NCI-H1092 (cell line): ENCODE results near the gene EXO5.
A peak's percentile ranks its signal among the peaks of the same experiment; 100 is the strongest.
"Not testable (repeated sequence)": the region's sequence is repeated elsewhere in the genome, so short reads cannot be mapped to it uniquely, and the experiment has no call there.

ENCODE experiments used
- DNase-seq: peaks from one replicate; lab custom pipeline; 2025; lab: John Stamatoyannopoulos, UW

The EXO5 gene

GRCh38 chr1:40508375-40509341 lies at the start of gene EXO5:
Gene EXO5 (plus strand): TSS chr1:40508767. CDS start chr1:40514545, 5,778 bp downstream.
- peak; percentile 72 for DNase-seq

DNA sequence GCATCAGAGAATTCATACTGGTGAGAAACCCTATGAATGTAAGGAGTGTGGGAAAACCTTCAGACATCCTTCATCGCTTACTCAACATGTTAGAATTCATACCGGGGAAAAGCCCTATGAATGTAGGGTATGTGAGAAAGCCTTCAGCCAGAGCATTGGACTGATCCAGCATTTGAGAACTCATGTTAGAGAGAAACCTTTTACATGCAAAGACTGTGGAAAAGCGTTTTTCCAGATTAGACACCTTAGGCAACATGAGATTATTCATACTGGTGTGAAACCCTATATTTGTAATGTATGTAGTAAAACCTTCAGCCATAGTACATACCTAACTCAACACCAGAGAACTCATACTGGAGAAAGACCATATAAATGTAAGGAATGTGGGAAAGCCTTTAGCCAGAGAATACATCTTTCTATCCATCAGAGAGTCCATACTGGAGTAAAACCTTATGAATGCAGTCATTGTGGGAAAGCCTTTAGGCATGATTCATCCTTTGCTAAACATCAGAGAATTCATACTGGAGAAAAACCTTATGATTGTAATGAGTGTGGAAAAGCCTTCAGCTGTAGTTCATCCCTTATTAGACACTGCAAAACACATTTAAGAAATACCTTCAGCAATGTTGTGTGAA lies 45.5 kb upstream of the EXO5 start:
- no peak for DNase-seq

DNA sequence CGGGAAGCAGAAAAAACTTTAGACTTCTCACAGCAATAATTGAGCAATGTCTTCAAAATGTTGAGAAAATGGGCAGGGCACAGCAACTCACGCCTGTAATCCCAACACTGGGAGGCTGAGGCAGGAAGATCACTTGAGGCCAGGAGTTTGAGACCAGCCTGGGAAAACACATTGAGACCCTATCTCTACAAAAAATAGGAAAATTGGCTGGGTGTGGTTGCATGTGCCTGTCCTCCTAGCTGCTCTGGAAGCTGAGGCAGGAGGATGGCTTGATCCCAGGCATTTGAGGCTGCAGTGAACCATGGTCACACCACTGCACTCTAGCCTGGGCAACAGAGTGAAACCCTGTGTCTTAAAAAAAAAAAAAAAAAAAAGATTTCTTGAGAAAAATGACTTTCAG lies 39.2 kb upstream of the EXO5 start:
- no peak for DNase-seq

GRCh38 chr1:40475268-40475667 lies 33.3 kb upstream of the EXO5 start:
- no peak for DNase-seq

- DNase-seq: peak; percentile 74
These were observed 31.5 kb upstream of the EXO5 start, which contains the start of gene ZFP69 for GRCh38 chr1:40476924-40477677. Gene ZFP69 (plus strand): TSS chr1:40477290. CDS start chr1:40479362, 2,072 bp downstream.

DNA sequence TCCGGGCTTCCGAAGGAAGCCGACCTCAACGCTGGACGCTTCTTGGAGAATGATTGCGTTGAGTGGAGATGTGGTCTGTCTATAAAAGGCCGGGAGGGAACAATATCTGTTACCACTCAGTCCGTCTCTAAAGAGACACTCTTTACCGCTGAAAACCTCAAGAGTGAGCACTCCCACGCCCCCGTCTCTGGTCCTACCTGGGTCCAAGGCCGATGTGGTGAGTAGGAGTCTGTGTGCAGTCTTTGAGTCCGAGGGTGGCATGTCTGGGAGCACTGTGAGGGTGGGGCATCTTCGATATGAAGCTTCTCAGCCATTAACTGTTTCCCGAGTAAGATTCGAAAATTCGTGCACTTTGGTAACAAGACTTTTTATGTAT lies 30.9 kb upstream of the EXO5 start:
- DNase-seq: peak; percentile 33

DNA sequence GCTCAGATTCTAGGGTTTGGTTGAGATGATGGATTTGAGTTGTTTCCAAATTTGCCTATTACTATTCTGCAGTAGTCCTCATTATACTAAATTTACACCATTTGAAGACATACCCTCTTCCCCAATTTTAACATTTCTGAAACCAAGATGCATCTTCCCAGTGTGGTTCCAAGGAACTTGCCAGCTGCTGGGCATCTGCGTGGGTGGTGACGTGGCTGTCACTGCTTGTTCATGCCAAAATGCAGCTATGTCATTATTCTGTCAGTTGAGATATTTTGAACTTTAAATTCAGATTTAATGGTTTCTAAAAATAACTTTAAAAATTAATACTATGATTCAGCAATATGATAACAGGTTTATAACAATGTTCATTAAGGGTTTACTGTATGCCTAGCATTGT lies 30.3 kb upstream of the EXO5 start:
- no peak for DNase-seq

DNA sequence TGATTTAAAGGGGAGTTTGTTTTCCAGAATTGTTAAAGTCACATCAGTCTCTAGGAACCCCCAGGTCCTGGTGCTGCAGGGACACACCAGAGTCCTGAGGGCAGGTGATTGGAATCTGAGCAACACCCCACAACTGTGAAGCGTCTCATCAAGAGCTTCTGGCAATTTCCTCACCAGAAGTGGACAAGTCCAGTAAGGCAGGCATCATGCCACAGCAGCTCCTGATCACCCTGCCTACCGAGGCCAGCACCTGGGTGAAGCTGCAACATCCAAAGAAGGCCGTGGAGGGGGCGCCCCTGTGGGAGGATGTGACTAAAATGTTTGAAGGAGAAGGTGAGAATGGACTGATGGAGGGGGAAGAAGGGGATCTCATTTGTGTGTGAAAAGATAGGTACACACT lies 29.4 kb upstream of the EXO5 start:
- no peak for DNase-seq

GRCh38 chr1:40495315-40495903 lies 13.2 kb upstream of the EXO5 start:
- no peak for DNase-seq

DNA sequence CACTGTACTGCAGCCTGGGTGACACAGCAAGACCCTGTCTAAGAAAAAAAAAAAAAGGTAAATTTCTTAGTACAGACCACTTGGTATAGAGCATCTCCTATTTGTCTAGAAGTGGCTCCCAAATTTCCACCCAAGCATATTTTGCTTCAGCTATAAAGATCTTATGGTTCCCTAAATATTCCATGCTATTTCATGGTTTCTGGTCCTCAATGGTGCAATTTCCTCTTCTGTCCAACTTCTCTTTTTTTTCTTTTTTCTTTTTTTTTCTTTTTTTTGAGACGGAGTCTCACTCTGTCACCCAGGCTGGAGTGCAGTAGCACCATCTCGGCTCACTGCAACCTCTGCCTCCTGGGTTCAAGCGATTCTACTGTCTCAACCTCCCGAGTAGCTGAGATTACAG lies 5.9 kb upstream of the EXO5 start:
- DNase-seq: not testable (repeated sequence)

DNA sequence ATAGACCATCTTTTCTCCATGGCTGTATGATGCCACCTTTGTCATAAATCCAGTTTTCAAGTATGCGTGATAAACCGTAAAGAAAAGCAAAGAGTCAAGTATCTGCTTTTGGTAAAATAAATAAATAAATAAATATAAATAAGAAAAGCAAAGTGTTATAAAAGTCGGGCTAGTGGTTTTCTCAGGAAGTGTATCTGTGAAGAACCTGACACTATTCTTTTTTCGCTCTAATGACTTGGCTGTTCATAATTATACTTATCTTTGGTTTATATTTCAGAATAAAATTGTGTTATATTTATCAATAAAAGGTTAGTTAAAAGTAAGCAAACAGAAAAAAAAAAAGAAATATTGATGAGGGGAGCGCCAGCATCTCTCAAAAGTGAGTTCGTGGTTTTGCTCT lies 594 bp upstream of the EXO5 start:
- no peak for DNase-seq

GRCh38 chr1:40519517-40519916 lies 10.9 kb downstream of the EXO5 start:
- DNase-seq: no peak

DNA sequence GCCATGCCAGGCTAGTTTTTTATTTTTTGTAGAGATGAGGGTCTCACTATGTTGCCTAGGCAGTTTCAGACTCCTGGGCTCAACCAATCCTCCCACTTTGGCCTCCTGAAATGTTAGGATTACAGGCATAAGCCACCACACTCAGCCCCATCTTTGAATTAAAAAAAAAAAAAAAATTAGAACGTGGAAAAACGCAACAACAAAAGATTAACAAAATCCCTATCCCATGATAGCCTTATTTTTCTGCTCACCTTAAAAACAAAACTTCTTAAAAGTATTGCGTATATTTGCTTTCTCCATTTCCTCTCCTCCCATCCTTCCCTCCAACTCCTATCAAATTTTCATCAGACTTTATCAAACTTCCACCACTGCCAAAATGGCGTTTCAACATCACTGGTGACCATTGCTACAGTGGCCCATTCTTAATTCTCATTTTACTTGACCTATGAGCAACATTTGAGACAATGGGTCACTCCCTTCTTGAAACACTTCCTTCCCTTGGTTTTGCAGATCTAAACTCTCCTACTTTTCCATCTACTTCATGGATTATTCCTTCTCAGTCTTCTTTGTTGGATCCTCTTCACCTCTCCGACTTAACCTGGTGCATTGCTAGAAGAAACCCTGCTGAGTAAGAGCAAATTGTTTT lies 22.3 kb downstream of the EXO5 start:
- DNase-seq: no peak

- DNase-seq: peak; percentile 92
These were observed 23.0 kb downstream of the EXO5 start, which contains the start of gene ZNF684 for GRCh38 chr1:40531381-40532061. Gene ZNF684 (plus strand): TSS chr1:40531637. CDS start chr1:40533167, 1,530 bp downstream.

DNA sequence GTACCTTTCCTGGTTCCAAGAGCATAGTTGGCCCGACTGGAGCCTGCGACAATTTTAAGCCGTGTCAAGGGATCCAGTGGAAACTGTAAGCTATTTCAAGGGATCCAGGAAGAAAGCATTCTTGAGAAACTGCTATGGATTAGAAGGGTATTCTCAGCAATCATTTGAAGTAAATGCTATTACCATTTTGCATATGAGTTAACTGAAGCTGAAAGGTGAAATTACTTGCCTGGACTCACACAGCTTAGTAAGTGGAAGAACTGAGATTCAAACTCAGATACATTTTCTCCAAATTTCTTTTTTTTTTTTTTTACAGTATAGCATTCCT lies 23.5 kb downstream of the EXO5 start:
- DNase-seq: no peak

DNA sequence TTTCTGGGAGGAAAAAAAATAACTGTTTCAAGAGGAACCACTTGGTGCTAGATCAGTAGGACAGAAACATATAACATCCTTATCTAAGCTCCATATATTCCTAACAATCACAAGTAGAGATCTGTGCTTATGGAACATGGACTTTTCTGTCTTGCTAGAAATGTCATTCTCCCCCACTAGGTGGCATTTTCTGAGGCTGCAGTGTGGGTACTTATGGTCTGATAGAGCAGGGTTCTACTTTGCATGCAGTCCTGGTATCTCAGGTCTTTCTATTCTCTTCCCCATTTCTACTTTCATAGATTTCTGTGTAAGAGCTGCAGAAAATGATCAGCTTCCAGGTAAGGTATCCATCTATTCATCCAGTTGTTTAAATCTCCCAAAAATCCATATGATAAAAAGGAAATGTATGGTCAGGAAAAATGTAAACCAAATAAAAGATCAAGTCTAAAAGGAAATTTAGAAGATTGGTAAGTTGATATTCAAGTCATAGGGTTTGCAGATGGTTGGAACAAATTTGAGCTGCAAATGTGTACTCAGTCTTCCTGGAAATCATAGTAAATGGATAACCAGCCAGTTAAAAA lies 24.4 kb downstream of the EXO5 start:
- DNase-seq: no peak

GRCh38 chr1:40534589-40534988 lies 26.0 kb downstream of the EXO5 start:
- no peak for DNase-seq

GRCh38 chr1:40535732-40536131 lies 27.2 kb downstream of the EXO5 start:
- DNase-seq: no peak

DNA sequence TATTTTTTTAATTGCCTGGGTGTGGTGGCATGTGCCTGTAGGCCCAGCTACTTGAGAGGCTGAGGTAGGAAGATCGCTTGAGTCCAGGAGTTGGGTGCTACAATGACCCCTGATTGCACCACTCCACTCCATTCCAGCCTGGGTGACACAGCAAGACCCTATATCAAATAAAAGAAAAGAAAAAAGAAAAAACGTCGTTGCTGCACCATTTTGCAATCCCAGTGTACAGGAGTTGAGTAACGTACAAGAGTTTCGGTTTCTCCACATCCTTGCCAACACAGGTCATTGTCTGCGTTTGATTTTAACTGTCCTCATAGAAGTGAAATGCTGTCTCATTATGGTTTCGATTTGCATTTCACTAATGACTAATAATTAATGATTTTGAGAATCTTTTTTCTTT lies 30.8 kb downstream of the EXO5 start:
- no peak for DNase-seq

GRCh38 chr1:40546957-40547356 lies 38.4 kb downstream of the EXO5 start:
- no peak for DNase-seq

DNA sequence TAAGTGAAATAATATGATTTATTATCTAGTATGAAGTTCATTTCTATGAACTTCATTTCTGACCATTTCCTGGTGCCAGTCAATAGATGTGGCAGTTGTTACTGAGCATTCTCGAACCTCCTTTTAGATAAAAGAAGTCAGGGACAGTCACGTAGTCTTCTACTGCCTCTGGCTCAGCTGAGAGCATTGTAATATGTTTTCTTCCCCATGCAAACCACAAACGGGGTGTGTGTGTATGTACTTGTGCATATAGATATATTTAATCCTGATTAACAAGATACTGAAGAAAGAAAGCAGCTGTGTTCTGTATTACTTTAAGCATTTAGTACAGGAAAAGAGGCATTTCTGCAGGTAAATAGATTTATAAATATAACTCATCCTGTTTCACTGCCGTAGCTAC lies 44.5 kb downstream of the EXO5 start:
- DNase-seq: no peak
